HEK293T (cell line): ENCODE measurements around the gene PALMD.

Experiments used
- ARNT ChIP-seq: fragments of 450-650 bp; IDR thresholded peaks from 2 replicates; pipeline ENCODE4 v1.6.1; 2017; ENCODE audit warnings: mild to moderate bottlenecking
- BHLHE40 ChIP-seq: fragments of 450-650 bp; IDR thresholded peaks from 2 replicates; pipeline ENCODE4 v1.6.1; 2016; ENCODE audit warnings: mild to moderate bottlenecking, moderate library complexity, borderline replicate concordance
- FOXK2 ChIP-seq: fragments of 450-650 bp; IDR thresholded peaks from 2 replicates; pipeline ENCODE4 v1.6.1; 2016; ENCODE audit warnings: mild to moderate bottlenecking
- FOXM1 ChIP-seq: fragments of 450-650 bp; IDR thresholded peaks from 2 replicates; pipeline ENCODE4 v1.6.1; 2017; ENCODE audit warnings: mild to moderate bottlenecking, borderline replicate concordance
- HDGF ChIP-seq: fragments of 450-650 bp; IDR thresholded peaks from 2 replicates; pipeline ENCODE4 v1.6.1; 2017; ENCODE audit warnings: antibody characterized with exemption, borderline replicate concordance
- NFRKB ChIP-seq: fragments of 450-650 bp; IDR thresholded peaks from 2 replicates; pipeline ENCODE4 v1.6.1; 2016; ENCODE audit warnings: mild to moderate bottlenecking, moderate library complexity
- SP1 ChIP-seq: fragments of 450-650 bp; IDR thresholded peaks from 2 replicates; pipeline ENCODE4 v1.6.1; 2017
- SUZ12 ChIP-seq: fragments of 450-650 bp; IDR thresholded peaks from 2 replicates; pipeline ENCODE4 v1.6.1; 2016; ENCODE audit warnings: mild to moderate bottlenecking
- TARDBP ChIP-seq: fragments of 450-650 bp; IDR thresholded peaks from 2 replicates; pipeline ENCODE4 v1.6.1; 2016
- ZNF384 ChIP-seq: fragments of 450-650 bp; IDR thresholded peaks from 2 replicates; pipeline ENCODE4 v1.6.1; 2016
- TF ChIP-seq, protein P1 (sequence below): fragments of 450-650 bp; IDR thresholded peaks from 2 replicates; pipeline ENCODE4 v1.6.1; 2016

DNA sequence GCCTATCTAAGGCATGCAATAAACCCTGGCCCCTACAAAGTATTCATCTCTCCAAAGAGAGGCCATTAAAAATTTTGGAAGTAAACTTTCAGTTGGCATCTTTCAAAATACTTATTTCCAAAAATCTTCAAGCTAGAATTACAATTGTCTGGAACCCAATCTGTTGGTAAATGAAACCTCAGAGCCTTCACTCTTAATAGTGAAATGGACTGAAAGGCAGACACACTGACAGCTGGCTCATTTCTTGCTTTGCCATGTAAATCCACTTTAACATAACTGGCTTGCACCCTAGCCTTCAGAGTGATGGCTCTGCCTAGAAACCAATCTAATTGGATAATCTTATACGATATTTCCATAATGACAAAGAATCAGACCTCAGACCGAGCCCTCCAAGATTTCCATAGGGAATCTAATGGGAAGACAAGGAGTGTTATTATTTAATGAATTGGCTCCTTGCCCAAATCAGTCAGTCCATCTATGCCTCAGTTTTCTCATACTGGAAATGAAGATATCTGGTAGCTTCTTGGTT is 9.2 kb upstream of the PALMD start:
- TF ChIP-seq SUZ12: no peak
- TF ChIP-seq SP1: no peak
- no peak for TF ChIP-seq FOXK2
- TF ChIP-seq ZNF384: no peak
- TF ChIP-seq TARDBP: no peak
- TF ChIP-seq NFRKB: no peak
- TF ChIP-seq, protein P1, sequence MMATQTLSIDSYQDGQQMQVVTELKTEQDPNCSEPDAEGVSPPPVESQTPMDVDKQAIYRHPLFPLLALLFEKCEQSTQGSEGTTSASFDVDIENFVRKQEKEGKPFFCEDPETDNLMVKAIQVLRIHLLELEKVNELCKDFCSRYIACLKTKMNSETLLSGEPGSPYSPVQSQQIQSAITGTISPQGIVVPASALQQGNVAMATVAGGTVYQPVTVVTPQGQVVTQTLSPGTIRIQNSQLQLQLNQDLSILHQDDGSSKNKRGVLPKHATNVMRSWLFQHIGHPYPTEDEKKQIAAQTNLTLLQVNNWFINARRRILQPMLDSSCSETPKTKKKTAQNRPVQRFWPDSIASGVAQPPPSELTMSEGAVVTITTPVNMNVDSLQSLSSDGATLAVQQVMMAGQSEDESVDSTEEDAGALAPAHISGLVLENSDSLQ: no peak
- TF ChIP-seq HDGF: no peak
- TF ChIP-seq ARNT: no peak
- no peak for TF ChIP-seq FOXM1
- no peak for TF ChIP-seq BHLHE40
